ENCODE measurements around the gene ADAMTS13.

- TF ChIP-seq CTCF (IDR thresholded peaks at IDR 0.05) (no peak), POLR2A (IDR thresholded peaks at IDR 0.05) (no peak)
Measured at GRCh38 chr9:133455936-133456335, 33.8 kb downstream of the ADAMTS13 start.

Data from Peyer's patch (tissue), 4 donors.